ENCODE measurements around the gene SYNDIG1L.

The SYNDIG1L gene

DNA sequence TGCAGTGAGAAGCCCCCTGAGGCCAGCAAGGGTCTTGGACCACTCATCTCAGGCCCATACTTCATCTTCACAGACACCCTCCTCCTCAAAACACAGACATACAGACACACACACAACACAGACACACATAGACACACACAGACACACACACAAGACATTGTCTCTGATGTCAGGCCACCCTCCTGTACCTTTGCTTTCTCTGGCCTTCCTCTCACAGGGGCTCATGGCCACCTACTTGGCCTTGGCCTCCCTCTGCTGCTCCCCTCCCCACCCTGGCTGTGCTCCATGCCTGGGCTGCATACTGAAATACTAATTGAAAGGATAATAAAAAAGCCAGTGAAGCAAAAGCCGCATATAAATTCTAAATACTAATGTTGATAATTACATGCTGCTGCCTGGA, 1.6 kb upstream of the SYNDIG1L start:
- DNase-seq: no peak

DNA sequence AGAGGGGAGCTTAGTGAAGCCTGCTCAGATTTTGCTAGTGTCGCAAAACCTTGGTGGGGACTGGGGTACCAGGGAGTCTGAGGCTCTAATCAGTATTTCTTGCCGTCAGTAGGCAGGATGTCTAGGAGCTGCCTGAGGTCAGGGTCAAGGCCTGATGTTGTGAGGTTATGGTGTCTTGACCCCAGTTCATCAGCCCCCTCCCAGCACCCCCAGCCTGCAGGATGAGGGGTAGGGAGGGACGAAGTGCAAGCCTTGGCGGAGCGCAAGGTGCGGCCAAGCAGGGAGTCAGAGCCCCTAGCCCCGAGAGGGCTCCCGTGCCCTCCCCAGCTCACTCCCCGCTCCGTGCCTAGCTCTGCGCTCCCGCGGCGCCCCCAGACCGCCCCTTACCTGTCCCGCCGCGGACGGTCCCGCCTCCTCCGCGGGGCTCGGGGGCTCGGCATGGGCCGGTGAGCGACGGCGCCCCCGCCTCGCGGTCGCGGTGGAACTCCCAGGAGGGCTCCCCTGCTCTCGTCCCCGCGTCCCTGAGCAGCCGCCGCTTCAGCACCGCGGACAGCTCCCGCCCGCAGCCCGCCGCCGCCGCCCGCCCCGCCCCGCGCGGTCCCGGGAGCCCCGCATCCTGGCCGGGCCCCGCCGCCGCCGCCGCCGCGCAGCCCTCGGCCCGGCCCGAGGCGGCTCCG, 347 bp downstream of the SYNDIG1L start:
- no peak for DNase-seq

DNA sequence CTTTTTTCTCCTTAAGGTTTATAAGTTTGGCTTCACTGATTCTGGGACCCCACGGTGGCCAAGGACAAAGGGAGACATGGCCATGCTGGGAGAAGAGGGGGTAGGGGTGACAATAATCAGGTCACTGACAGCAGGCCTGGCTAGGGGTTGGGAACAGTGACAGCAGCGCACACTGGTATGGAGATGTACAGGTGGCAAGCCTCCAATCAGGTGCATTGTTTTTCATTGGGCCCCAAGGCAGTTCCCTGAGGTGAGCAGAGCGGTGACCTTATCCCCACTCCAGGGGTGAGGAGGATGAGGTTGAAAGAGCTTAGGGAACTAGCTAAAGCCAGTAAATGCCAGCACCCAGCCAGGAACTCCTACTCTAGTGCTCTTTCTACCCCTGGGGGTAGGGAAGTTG, 1.4 kb downstream of the SYNDIG1L start:
- DNase-seq: no peak

DNA sequence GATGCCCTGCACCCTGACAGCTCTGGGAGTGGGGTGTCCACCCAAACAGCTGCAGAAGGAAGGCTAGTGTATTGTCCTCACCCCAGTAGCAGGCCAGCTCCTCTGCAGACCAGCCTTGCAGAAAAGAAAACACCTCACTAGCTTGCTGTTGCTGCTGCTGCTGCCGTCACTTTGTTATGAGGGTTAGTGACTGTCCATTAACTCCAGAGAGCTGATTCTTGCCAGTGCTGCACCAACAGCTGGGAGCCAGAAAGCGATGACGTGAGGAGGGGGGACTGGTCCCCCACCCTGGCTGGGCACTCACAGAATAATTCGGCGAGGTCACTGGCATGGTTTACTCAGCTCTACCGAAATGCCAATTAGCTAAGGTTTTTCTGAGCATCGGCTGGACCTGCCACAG, 2.8 kb downstream of the SYNDIG1L start:
- DNase-seq: no peak

DNA sequence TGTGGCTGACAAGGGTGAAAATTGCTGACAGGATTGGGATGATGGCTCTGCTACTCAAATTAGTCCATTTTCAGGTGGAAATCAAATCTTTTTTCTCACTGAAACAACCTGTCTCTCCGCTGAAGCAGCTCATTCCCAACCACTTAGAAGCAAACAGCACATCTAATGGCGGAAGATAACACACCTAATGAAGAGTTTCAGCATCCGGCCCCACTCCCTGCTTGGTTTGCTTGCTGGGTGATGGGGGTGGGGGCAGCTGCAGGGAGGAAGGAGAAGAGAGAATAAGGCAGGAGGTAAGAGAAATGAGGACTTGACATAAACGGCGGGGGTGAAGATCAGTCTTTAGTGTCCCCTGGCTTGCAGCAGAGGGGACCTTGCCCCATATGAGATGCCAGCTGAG, 4.0 kb downstream of the SYNDIG1L start:
- DNase-seq: no peak

DNA sequence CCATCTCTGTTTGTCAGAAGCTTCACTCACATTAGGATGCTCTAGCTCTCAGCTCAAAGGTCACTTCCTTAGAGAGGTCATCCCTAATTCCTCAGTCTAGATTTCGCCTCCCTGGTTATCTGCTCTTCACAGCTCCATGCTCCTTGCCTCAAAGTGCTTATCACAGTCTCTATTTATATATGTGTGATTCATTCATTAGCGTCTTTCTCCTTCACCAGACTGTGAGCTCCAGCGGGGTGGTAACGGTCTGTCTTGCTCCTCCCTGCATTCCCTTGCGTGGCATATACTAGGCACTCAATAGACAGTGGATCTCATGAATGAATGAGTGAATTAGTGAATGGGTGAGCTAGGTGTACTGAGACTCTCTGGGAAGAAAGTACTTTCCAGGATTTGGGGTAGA, 6.9 kb downstream of the SYNDIG1L start:
- DNase-seq: no peak

DNA sequence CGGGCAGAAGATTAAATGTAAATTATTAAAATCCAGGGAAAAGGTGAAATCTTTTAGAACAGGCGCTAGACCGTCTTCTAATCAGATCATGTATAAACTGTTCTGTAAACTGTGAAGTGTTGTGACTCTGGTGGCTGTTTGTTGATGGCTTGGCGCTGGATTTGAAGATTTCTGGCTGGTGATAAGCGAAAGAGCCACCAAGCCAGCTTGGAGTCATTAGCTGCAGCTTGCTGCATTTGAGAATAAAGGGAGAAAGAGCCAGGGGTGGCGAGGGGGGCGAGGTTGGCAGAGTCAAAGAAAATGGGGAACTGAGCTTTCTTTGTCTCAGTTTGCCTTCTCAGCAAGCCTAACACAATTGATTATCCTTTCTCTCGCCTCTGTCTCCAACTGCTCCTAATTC, 8.0 kb downstream of the SYNDIG1L start:
- no peak for DNase-seq

DNA sequence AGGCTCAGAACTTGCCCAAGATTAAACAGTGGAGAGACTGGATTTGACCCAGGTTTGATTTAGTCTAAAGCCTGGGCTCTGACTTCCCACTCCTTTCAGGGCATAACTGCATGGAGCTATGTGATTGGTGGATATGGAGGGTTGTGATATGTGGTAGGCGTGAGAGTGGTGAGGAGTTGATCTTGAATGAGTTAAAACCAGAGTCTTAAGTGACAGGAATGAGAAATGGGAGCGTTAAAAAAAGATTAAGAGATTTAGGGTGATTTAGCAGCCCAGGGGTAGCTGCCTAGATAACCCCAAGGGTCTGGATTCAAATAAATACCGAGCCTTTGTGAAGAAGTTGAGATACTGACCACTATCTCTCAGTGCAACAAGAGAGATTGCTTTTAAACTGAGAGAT, 8.4 kb downstream of the SYNDIG1L start:
- no peak for DNase-seq

DNA sequence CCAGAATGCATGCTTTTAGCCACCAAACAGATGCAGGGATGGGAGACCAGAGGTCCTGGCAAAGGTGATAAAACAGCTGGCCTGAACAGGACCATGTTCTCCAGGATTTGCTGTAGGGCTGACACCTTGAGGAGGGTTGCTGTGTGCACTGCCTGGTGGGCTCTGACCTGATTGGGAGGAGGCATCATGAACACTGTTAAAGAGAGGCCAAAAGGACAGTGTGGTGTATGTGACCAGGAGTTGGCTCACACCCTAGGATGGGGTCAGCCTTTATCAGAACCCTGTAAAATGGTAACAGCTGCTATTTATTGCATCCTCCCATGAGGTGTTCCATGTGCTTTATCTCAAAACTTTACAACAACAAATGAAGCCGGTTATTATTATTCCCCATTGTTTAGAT, 8.8 kb downstream of the SYNDIG1L start:
- DNase-seq: no peak

DNA sequence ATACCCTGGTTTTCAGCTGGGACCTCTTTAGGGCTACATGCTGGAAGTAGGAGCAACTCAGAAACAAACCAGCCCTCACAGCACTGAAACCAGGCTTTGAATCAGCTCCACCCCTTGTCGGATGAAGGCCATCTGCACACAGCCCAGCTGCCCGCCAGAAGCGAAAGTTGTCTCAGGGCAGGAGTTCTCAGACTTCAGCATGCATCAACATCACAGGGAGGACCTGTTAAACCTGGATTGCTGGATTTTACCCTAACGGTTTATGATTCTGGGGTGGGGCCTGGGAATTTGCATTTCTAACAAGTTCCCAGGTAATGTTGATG, 10.9 kb downstream of the SYNDIG1L start:
- DNase-seq: no peak

DNA sequence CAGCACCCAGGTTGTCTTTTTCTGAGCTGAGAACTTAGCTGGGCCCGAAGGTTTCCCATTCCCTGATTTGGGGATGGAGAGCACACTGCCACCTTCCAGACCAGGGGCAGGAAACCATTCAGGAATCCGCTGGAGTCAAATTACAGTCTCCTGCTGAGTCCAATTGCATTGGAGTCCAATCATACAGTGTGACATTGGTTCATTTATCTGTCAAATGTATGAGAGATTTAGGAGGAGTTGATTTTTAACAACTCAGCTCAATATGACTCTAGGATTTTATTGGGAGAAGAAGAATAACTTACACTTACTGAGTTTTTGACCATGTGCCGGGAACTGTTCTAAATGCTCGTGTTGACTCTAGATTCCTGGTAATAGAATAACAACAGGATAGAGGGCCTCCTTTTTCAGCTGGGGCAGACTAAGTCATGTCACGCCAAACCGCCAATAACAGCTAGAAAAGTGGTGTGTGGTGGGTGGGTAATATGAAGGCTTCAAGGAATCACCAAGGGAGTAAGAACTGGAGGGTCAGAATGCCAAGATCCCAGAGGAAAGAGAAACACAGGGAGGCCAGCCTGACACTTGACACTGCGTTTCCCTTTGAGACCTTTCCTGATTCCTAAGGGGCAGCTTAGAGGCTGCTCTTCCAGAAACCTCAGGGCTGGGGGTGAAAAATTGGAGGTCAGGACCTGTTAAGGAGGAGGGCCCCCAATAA, 11.5 kb downstream of the SYNDIG1L start:
- no peak for DNase-seq

DNA sequence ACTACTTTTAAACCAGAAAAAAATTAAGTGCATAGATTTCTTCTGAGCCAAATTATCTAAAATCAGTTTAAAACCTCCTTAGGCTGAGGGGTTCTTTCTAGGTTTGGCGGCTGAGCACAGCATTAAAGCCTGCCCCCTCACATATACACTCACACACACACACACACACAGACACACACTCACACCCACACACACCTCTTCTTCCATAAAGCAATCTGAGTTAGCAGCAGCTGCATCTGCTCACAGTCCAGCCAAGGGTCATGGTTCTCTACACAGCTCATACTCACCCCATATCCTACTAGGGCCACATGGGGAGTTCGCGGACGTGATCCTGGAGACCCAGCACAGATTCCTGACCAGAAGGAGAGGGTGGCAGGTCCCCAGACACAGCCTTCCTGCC, 12.4 kb downstream of the SYNDIG1L start:
- no peak for DNase-seq

DNA sequence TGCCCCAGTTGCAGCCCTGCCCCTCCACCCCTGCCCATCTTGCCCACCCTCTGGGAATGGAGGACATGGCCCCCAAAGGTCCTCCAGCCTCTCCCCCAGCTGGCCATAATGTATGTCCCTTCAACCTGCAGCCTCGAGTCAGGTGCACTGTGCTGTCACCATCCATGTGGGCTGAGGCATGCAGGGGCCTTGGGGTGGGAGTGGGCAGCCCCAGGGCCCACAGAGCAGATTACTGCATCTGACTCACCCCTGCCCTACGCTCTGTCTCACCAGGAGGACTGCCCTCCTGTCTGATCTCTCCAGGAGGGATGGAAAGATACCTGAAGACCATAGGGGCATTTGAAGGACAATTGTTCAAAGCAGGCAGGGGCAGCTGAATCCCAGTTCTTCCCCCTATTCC, 13.3 kb downstream of the SYNDIG1L start:
- no peak for DNase-seq

DNA sequence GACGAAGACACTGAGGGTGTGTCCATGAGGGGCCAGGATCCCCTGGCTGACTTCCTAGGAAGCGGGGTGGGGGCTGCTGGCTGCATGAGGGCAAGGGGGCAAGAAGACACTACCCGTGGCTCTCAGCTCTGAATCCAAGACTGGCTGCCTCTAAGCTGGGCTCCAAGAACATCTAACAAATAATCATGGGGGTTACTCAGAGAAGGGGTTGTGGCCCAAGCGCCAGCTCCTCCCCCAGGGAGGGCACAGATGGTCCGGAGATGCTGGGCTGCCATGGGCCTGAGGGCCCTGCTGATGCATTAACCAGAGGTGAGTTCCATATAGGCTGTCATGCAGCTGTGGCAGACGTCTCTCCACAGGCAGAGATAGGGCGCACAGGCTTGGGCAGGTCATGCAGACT, 14.3 kb downstream of the SYNDIG1L start:
- DNase-seq: no peak

DNA sequence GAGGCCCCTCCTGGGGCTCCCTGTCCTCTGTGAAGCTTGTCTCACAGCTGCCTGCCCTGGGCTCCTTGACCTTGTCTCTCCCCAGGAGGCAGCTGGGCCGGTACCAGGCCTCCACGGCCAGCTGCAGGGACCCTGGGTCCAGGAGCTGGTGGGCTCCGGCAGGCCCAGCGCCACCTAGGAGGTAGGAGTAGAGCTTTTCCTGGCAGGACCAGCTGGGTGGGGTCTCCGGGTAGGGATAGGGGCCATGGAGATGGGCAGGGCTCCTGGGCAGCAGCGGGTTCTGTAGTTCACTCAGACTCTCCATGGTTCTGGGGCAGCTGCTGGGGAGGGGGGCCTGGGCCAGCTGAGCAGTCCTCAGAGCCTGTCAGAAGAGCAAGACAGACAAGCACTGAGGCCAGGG, 16.6 kb downstream of the SYNDIG1L start:
- DNase-seq: no peak

DNA sequence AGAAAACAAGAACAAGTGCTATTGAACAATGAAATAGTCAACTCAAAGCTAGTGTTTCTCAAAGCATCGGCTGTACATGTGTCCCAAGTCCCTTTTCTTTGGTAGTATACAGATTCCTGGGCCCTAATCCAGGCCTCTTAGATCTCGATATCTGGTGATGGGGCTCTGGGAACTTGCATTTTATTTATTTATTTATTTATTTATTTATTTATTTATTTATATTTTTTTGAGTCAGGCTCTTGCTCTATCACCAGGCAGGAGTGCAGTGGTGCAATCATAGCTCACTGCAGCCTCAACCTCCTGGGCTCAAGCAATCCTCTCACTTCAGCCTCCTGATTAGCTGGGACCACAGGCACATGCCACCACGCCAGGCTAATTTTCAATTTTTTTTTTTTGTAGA, 17.1 kb downstream of the SYNDIG1L start:
- no peak for DNase-seq

DNA sequence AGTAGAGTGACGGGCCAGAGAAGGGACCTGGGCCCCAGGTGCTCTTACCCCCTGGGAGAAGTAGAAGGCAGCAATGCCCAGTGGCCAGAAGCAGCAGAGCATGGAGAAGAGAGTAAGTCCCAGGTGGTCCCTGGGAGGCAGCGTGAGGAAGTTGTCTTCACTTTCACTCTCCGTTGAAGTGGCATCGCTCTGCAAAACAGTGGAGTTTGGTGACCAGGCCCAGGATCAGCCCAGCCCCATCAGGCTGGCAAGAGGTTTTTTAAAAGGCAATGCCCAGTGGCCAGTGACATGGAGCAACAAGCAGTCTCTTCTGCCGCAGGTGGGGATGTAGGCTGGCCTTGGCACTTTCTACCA, 18.2 kb downstream of the SYNDIG1L start:
- no peak for DNase-seq

DNA sequence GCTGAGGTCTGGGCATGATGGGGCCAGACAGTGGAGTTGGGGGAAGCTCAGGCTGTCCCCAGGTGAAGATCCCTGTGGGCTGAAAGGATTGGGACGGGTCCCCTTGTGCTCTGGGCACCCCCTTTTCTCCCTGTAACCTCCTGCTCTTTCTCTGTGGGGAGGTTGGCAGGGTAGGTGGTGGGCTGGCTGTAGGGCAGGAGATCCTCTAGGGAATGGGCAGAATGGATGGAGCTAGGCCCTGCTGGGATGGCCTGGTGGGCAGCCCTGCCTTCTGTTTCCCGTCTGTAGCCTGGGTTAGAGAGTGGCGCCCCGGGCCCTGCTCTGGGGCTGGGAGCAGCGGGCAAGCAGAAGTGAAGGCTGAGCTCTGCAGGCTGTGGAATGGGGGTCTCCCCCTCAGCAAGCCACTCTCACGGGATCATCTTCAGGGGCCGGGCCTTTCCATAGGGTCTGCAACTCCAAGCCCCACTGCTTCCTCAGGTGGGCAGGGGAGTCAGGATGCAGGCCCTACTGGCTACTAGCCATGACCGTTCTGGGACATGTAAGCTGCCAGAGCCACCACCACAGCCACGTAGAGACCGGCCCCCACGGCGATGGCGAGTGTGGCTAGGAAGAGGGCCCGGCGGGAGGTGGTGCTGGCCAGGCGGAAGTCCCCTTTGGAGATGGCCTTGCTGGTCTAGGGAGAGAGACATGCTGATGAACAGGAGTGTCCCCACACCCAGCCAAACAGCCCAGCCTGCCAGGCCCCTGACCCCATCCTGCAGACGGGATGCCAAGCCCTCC, 18.8 kb downstream of the SYNDIG1L start:
- DNase-seq: no peak

DNA sequence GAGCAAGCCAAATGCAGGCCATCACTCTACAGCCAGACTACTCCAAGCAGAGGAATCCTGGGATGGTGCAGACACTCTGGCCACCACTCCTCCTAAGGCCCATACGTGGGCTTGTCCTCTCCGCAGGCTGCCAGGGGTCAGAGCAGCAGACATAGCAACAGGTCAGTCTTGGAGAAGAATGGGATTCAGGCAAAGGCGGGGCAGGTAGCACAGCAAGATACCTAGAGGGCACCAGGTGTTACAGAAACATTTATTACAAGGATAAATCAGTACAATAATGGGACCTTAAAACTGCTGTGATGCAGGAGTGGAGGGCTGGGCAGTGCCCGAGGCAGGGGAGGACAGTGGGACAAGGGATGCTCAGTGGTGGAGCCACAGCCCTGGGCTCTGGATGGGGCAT, 20.3 kb downstream of the SYNDIG1L start:
- no peak for DNase-seq

DNA sequence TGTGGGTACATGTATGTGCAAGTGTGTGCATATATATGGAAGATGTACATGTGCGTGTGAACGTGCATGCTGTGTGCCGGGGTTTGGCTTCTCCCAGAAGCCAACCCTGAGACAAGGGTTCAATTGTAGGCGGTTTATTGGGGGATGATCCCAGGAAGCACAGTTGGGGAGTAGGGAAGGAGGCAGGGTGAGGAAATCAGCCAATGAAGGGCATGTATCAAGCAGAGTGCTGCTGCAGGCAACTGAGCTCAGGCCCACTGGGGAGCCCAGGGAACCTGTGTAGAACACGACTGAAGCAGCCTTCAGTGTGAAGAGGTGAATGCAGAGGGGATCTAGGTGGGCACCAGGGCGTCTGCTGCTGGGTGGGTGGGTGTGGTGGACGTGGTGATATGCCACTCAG, 21.6 kb downstream of the SYNDIG1L start:
- DNase-seq: no peak

DNA sequence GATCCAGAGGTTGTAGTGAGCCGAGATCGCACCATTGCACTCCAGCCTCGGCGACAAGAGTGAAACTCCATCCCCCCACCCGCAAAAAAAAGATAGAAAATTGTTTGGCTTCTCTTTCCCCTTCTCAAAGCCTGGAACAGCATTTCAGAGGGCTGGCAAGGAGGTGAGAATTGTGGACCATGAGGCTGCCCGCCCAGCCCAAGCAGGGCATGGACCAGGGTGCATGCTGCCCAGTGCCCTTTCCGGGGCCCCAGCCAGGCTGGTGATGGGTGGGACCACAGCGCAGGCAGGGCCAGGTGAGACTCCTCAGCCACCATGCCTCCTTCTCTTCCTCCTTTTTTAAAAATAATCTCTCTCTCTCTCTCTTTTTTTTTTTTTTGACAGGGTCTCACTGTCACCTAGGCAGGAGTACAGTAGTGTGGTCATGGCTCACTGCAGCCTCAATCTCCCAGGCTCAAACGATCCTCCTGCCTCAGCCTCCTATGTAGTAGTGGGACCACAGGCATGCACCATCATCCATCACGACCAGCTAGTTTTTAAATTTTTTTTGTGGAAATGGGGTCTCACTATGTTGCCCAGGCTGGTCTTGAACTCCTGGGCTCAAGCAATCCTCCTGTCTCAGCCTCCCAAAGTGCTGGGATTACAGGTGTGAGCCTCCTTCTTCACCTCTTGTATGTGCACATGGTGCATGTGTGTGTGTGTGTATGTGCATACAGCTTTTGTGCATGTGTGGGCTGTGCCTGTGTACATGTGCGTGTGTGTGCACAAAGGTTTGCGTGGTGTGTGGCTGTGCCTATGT, 22.2 kb downstream of the SYNDIG1L start:
- DNase-seq: no peak

DNA sequence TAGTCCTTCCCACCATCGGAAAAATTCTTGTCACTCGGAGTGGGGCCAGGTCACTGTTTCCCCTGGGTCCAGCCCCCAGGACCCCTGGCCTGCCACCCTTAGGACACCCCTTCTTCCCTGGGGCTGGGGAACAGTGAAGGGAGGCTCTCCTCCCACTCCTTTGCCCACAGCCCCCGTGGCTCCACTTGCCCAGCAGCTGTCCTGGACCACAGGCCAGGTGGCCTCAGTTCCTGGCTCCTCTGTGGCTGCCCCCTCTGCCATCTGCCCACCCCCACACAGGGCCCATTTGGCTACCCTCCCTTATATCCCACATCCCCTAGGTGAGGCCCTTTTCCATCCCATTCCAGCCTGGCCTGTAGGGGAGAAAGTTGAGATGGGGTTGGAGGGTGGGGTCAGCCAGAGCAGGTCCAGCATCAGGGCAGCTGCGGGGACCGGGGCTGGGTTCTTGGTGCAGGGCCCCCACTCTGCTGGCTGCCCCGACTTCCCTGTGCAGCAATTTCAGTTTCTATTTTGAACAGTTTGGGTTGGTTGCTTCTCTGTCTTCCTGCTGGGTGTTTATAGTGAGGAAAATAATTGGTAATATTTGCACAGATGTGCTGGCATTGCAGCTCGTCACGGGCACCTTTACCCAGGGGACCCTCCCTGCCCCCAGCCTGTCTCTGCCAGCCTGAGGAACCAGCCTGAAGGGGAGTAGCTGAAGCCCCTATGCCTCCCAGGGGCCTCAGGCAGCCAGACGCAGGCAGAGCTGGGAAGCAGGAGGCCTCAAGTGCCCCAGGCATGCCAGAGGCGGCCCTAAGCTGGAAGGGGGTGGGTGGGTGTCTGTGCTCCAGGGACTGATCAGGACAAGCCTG, 23.4 kb downstream of the SYNDIG1L start:
- DNase-seq: no peak

Measured in cerebellar nuclear complex (tissue), 1 donor.